Measurements from ENCODE around the gene SLC16A4. TPM values are rescaled to one million over a fixed set of nuclear protein-coding genes. Genes with fewer than 3 reads are reported as not detected.

Gene SLC16A4
- total and polyA plus RNA-seq, 2 of the 8 experiments (the other 6 are each of a cell fraction or from before 2014, with no cell fraction given), result 0.30 to 0.43 TPM

GRCh38 chr1:110361856-110362255 lies 29.0 kb downstream of the SLC16A4 start:
- Histone ChIP-seq H2AFZ (ENCODE audit: low read length) (no peak overlapping the region), H3K14ac (ENCODE audit: insufficient read length) (no peak overlapping the region), H3K56ac (replicated peaks; ENCODE audit: insufficient read length, low read depth, low read length) (no peak overlapping the region), H4K91ac (replicated peaks; ENCODE audit: insufficient read length, low read length) (no peak overlapping the region), H4K20me1 (replicated peaks in 1 of 2; ENCODE audit: control insufficient read depth in 1 of 2, insufficient read depth in 2 of 2, low read length in 2 of 2) (peaks cover 0 to 4% of the 10 kb centered on the region in 2 experiments), H4K5ac (ENCODE audit: insufficient read length, low read depth, low read length) (no peak overlapping the region), H2BK12ac (ENCODE audit: low read depth, low read length) (no peak overlapping the region), H3K9me3 (ENCODE audit: insufficient read depth in 2 of 2, low read depth in 1 of 2, low read length in 1 of 2) (no peaks in the 10 kb centered on the region), H3K4me2 (ENCODE audit: insufficient read depth in 1 of 2, low read depth in 2 of 2, low read length in 2 of 2) (no peak overlapping the region), H2BK5ac (ENCODE audit: low read depth, low read length) (no peak overlapping the region), H3K36me3 (ENCODE audit: control insufficient read depth in 2 of 4, insufficient read depth in 4 of 4, low read length in 3 of 4) (peaks cover 0 to 36% (median 7%) of the 10 kb centered on the region in 4 experiments; a peak in 5 of 8 replicates), H3K23me2 (ENCODE audit: low read depth, low read length) (no peaks in the 10 kb centered on the region), H4K8ac (ENCODE audit: extremely low read depth, insufficient read depth, low read length) (no peak overlapping the region), H3K18ac (ENCODE audit: extremely low read depth, low read length) (no peak overlapping the region), H3K27me3 (replicated peaks in 1 of 4; ENCODE audit: control insufficient read depth in 3 of 4, extremely low read depth in 1 of 4, insufficient read depth in 3 of 4, low read length in 3 of 4) (no peaks in the 10 kb centered on the region), H2AK5ac (ENCODE audit: low read depth, low read length) (no peak overlapping the region), H3K79me2 (ENCODE audit: control insufficient read depth in 1 of 2, insufficient read depth in 2 of 2, low read length in 2 of 2) (peaks cover 0 to 60% of the 10 kb centered on the region in 2 experiments; a peak in 2 of 4 replicates), H3K4me1 (replicated peaks in 1 of 4; ENCODE audit: control insufficient read depth in 3 of 4, insufficient read depth in 4 of 4, low read length in 3 of 4) (no peaks in the 10 kb centered on the region), H2BK15ac (ENCODE audit: low read length) (no peak overlapping the region), H3K23ac (ENCODE audit: insufficient read length) (no peak overlapping the region), H2BK120ac (replicated peaks; ENCODE audit: low read depth, low read length) (no peak overlapping the region), H2BK20ac (ENCODE audit: low read length) (no peak overlapping the region), H3K4ac (replicated peaks; ENCODE audit: insufficient read length, low read depth, low read length) (no peak overlapping the region), H3K79me1 (ENCODE audit: low read depth, low read length) (peaks cover 5% of the 10 kb centered on the region; the same call in 1 of the 2 replicates), H3K9ac (replicated peaks in 1 of 4; ENCODE audit: extremely low read depth in 1 of 4, low read depth in 3 of 4, low read length in 3 of 4) (no peak overlapping the region), H3K4me3 (ENCODE audit: extremely low read depth in 1 of 4, insufficient read depth in 2 of 4, low read depth in 3 of 4, low read length in 4 of 4) (no peak overlapping the region), H3K27ac (ENCODE audit: low read depth, low read length) (no peak overlapping the region)
- FAIRE-seq (no peak), DNase-seq (ENCODE audit: low read depth in 1 of 2, low spot score in 2 of 2) (no peak)
- TF ChIP-seq JUN (IDR thresholded peaks at IDR 0.05; ENCODE audit: low read depth, low read length) (no peak), POLR2AphosphoS5 (IDR thresholded peaks at IDR 0.05; ENCODE audit: low read depth, low read length) (no peak), BACH1 (IDR thresholded peaks at IDR 0.05; ENCODE audit: low read length) (no peak), CREB1 (IDR thresholded peaks at IDR 0.05) (no peak), USF2 (IDR thresholded peaks at IDR 0.05; ENCODE audit: low read length) (no peak), POU5F1 (IDR thresholded peaks at IDR 0.05; ENCODE audit: low read depth, low read length) (no peak)
- 100% methylated on average over 1 of the region's 1 CpG; no CpG with 5 or more reads in 1 of the 2 experiments for whole genome bisulfite sequencing, 2 experiments (ENCODE audit: extremely low coverage in 1 of 2, insufficient coverage in 1 of 2, insufficient read length in 1 of 2, insufficient replicate concordance in 2 of 2, low coverage in 1 of 2, low lambda C conversion rate in 2 of 2, missing lambda C conversion rate in 1 of 2)
- ChIA-PET POLR2A (ENCODE audit: partially characterized antibody) (interaction anchor here (1.9 to 2.4 kb wide), 2 partner anchors 11 to 22 kb away, joined by 6 read pairs; partner anchors contain the start of gene RBM15), CTCF (ENCODE audit: partially characterized antibody) (interaction anchor here (1.0 to 1.5 kb wide), 2 partner anchors 21 to 93 kb away, joined by 3 to 4 read pairs; no protein-coding TSS in a partner anchor)

Measured in H1 (cell line).